GM18517 (cell line): ENCODE data around the gene ZCCHC24.

Experiments
- ATAC-seq: cut with Tn5 transposase; IDR thresholded peaks from one replicate; pipeline ENCODE4 v1.9.1; 2021; ENCODE audit warnings: mild to moderate bottlenecking, moderate library complexity; ENCODE audit not compliant: unreplicated experiment

The ZCCHC24 gene

DNA sequence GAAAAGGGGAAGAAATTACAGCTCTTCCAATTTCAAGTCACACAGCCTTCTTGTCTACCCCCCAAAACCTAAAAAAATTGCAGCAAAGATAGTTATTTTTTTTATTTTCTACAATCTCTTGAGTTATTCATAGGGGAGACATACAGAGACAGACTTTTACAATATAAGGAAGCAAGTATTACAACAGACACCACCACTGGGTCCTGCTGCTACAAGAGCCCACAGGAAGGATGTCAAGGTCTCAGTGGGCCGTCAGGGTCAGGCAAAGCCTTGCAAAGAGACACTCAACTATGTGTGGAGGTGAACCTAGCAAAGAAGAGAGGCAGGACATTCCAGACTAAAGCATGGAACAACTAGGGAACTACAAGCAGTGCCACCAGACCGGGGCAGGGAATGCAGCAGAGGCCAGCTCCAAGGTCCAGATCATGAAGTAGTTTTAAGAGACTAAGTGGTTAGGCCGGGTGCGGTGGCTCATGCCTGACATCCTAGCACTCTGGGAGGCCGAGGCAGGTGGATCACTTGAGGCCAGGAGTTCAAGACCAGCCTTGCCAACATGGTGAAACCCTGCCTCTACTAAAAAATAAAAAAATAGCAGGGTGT lies 28.2 kb upstream of the ZCCHC24 start:
- ATAC-seq, result no peak

DNA sequence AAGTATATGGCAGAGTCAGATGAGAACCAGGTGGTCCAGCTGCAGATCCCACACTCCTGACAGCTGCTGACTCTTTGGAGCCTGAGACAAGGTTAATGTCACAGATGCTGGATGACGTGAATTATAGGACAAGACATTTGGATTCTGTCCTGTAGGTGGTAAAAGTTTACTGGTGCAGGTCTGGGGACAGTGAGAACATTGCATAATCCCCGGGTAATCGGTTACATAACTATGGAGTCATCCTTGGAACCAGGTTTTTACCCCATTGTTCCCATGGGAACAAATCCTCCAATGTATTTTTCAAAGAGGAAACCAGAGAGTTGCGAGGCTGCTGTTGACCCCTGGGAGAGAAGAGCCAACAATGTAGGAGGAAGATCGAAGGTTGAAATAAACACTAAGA lies 27.5 kb upstream of the ZCCHC24 start:
- ATAC-seq, result no peak

DNA sequence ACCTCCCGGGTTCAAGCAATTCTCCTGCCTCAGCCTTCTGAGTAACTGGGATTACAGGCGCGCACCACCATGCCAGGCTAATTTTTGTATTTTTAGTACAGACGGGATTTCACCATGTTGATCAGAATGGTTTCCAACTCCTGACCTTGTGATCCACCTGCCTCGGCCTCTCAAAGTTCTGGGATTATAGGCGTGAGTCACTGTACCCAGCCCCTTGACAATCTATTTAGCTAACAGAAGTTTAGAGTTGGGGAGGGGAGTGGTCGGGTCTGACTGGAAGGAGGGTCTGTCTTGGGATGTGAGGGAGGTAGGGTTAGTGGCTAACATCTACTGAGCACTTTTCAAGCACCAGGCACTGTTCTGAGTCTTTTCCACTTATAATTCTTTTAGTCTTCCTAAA lies 27.0 kb upstream of the ZCCHC24 start:
- ATAC-seq, result no peak

DNA sequence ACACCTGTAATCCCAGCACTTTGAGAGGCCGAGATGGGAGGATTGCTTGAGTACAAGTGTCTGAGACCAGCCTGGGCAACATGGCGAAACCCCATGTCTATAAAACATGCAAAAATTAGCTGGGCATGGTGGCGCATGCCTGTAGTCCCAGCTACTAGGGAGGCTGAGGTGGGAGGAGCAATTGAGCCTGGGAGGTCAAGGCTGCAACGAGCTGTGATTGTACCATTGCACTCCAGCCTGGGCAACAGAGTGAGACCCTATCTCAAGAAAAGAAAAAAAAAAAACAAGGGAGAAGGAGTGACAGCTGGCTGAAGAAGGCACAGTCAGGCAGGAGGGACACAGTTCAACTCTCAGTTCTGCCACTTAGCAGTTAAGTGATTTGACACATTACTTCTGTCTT lies 26.4 kb upstream of the ZCCHC24 start:
- no peak for ATAC-seq

DNA sequence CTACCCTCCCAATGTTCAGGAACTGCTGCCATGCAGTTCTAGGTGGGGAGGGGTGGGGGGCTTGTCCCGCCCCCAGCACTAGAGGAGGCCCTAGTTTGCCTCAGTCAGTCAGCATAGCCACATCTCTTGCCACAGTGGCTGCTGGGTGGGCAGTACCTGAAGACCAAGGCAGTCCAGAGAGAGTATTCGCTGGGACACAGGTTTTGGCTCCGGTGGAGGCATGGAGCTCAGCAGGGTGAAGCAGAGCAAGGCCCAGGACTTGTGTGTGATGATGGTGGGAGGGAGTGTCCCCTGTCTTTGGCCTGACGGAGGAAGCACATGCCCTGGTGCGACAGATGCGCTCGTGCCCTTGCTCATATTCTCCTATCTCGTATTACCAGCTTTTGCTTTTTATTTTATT lies 24.7 kb upstream of the ZCCHC24 start:
- no peak for ATAC-seq

DNA sequence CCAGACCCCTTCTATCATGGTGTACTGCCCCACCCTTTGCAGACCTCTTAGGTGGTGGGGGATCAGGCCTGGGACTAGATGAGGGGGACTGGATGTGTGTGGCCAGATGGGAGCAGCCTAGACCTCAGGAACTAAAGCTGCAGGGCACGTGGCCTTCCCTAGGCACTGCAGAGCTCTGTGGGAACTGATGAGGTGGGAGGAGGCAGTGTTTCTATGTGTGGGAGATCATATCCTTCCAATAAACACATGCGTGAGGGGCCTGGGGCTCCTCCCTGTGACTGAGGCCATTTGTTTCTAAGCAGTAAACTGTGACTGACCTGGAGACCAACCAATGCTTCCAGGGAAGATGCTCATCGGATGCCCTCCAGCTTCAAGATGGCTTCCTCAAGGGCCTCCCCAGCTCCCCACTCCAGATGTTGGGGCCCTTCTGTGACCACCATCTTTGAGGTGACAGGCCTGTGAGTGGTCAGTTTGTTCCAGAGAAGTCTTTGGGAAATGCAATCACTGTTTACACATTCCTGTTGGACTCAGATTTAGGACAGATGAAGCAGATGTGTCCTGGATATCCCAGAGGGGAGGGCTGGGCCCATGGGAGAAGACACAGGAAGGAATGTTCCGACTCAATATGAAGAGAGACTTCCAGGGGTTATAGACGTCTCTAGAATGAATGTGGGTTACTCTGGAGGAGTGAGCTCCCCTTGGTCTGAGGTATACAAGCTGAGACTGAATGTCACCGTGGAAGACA lies 23.6 kb upstream of the ZCCHC24 start:
- no peak for ATAC-seq

DNA sequence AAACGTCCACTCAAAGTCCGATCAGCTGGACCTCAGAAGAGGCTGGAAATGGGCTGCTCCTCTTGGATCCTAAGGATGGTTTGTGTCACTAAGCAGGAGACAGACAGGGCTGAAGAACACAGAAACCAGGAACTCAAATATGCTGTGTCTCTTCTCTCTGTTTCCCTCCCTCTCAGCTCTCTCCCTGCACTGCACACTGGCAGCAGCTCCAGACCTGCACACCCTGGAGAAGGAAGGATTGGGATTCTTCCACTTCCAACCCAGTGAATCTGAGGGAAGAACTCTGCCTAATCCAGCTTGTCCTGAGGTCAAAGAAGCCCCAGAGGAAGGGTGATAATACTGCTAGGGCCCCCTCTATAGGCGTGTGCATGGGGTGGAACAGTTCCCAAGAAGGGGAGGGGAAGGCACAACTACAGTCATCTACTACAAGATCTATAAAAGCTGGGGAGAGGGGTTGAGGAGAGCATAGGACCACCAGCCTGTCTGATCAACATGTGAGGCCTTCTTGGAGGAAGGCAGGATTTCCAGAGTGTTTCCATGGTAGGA lies 22.7 kb upstream of the ZCCHC24 start:
- ATAC-seq, result no peak

DNA sequence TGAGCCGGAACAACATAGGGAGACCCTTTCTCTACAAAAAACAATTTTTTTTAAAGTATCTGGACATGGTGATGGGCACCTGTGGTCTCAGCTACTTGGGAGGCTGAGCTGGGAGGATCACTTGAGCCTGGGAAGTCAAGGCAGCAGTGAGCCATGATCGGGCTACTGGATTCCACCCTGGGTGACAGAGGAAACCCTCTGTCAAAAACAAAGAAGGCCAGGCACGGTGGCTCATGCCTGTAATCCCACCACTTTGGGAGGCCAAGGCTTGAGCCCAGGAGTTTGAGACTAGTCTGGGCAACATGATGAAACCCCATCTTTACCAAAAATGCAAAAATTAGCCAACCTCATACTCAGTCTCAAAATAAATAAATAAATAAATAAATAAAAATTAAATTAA lies 19.9 kb upstream of the ZCCHC24 start:
- ATAC-seq, result no peak

DNA sequence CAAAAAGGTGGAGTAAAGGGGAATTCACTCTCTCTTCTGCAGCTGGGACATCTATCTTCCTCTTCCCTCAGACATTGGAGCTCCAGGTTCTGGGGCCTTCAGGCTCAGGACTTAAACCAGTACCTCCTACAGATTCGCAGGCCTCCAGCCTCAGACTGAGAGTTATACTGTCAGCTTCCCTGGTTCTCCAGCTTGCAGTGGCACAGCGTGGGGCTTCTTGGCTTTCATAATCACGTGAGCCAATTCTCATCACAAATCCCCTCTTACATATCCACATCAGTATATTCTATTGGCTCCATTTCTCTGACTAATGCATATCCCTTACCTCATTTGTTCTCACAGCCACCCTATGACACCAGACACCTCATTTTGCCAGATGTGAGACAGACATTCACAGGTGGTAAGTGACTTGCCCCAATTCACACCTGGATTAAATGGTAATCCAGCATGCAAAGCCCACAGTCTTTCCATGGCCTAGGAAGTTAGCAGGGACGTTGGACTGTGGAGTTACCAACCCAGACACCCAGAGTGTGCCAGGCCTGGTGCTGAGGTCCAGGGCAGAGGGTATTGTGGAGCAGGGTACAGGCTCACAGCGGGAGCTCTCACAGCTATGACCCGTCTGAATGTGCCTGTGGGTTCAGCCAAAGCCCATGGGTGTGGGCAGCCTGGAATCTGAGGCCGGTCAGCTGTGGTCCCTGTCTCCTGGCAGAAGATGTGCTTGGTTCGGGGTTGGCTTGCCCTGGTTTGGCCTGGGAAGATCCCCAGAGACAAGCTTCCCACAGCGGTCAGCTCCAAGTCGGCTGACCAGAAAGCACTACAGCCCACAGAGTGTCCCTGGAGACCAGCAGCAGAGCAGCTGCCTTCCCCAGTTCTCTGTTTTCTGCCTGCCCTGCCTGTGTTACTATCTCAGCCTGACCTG lies 18.4 kb upstream of the ZCCHC24 start:
- no peak for ATAC-seq

DNA sequence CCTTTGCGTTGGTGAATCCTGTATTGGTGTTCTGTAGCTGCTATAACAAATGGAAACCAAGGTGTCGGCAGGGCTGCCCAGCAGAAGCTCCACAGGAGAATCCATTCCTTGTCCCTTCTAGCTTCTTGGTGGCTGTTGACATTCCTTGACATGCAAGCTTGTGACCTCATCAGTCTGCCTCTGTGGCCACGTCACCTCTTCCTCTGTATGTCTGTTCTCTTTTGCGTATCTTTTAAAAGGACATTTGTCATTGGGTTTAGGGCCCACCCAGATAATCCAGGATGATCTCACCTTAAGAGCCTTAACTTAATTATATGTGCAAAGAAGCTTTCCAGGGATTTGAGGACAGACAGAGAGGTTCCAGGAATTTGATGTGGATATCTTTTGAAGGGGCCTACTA lies 15.3 kb upstream of the ZCCHC24 start:
- no peak for ATAC-seq

DNA sequence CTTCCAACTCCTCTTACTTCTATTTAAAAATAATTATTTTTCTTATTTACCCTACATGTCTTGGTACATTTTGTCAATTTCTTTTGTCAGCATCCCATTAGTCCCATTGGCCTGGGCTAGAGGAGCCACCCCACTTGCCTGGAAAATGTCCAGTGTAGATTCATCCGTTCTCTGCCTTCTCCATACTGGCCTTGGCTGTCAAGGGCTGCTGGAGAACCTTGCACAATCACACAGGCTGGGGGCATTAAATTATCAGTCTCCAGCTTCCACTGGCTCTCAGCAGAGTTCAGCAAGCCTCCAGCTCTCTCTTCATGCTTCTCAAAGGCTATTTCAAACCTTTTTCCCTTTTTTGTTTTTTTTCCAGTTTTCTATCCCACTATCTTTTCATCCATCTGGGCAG lies 13.8 kb upstream of the ZCCHC24 start:
- ATAC-seq, result no peak

DNA sequence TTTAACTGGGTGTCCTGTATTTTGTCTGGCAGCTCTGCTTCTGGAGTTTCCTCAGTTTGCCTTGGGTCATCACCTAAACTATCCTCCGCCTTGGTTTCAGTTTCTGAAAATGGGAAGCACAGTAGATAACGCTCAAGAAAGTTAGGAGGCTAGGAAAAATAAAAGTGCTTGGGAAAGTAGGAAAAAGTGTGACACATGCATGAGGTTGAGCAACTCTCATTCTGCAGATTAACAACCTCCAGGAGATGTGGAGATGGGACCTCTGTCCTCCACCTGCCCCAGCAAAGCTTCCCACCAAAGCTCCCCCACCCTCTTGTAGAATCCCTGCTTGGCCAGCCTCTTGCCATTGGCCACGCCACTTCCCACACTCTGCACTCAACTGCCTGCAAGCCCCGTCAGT lies 13.1 kb upstream of the ZCCHC24 start:
- no peak for ATAC-seq

DNA sequence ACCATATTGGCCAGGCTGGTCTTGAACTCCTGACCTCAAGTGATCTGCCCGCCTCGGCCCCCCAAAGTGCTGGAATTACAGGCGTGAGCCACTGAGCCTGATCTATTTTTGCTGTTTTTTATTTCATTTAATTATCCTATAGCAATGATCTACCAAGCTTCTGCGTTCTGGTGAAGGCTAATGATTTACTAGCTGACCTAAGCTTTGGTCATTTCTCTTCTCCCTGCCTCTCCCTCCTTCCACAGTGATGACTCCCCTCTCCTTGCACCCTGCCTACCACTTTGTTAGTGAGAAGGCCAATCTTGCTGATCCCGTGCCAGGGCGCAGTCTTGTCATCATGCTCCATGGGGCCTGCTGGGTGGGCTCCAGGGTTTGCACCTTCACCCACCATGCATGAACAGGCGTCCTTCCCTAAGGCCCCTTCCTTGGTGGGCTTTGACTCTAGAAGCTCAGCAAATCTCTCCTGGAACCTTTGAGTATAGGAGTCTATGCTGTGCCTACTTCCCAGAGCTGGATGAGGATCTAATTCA lies 11.9 kb upstream of the ZCCHC24 start:
- no peak for ATAC-seq

DNA sequence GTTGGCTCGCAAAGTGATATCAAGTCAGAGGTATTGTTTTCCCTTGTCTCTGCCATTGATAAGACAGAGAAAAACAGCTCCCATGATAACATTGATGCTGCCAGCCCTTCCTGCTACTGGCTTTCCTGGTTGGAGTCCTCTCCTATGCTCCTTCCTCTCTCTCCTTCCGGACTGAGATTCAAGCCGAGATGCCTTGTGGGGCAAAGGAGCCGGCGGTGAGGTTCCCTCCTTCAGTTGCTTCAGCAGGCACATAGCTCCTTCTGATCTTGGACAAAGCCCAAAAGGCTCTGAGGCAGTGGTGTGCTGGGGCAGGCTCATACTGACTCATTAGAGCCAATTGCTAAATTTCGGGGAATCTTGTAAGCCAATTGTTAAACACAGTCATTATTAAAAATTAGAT lies 8.8 kb upstream of the ZCCHC24 start:
- ATAC-seq, result no peak

DNA sequence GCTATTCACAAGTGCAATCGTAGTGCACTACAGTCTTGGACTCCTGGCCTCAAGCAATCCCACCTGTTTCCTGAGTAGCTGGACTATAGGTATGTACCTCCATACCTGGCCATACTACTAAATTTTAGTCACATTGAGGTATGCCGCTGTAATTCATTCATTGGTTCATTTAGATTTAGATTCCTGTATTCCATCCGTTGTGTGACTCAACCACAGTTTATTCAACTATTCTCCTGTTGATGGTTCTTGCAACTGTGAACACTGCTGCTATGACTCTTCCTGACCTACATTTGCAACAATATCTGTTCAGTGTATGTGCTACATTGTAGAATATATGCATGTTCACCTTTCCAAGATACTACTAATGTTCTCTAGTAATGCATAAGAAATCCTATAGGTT lies 8.0 kb upstream of the ZCCHC24 start:
- ATAC-seq, result no peak

DNA sequence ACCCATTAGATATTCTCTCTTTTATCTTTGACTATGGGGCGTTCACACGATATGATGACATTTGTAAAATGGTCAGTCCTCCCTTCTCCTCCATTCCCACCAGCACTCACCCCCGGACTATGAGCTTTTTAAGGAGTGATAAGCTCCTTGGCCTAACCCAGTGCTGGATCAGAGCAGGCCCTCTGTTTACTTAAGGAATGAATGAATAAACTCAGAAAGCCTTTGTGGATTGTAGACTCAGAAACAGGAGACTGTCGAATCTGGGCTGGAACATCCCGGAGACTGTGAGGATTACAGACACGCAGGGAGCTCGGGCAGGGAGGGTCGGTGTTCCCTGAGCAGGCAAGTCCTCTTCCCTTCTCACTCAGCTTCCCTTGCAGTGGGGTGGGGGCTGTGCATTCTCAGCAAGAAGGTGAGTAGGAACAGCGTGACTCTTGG lies 6.8 kb upstream of the ZCCHC24 start:
- no peak for ATAC-seq

DNA sequence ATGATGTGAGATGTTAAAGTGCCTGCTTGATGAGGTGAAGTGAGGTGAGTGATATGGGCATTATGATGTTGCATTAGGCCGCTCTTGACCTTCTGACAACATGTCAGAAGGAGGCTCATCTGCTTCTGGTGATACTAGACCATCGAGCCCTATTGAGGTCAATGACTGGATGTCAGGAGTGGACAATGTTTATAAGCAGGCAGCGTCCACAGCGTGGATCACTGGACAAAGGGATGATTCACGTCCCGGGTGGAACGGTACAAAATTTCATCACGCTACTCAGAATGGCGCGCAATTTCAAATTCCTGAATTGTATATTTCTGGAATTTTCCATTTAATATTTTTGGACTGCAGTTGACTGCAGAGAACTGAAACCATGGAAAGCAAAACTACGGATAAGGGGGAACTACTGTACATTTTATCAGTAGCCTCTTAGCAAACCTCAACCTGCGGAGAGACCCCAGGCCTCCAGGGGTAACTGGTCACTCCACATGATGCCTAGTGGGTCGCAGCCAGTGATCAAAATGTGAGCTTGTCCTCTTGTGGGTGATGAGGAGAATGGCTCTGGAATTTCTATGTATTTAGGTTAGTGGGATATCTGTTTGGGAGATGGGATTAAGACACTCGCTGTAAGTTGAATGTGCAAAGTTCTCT lies 5.7 kb upstream of the ZCCHC24 start:
- ATAC-seq, result no peak

DNA sequence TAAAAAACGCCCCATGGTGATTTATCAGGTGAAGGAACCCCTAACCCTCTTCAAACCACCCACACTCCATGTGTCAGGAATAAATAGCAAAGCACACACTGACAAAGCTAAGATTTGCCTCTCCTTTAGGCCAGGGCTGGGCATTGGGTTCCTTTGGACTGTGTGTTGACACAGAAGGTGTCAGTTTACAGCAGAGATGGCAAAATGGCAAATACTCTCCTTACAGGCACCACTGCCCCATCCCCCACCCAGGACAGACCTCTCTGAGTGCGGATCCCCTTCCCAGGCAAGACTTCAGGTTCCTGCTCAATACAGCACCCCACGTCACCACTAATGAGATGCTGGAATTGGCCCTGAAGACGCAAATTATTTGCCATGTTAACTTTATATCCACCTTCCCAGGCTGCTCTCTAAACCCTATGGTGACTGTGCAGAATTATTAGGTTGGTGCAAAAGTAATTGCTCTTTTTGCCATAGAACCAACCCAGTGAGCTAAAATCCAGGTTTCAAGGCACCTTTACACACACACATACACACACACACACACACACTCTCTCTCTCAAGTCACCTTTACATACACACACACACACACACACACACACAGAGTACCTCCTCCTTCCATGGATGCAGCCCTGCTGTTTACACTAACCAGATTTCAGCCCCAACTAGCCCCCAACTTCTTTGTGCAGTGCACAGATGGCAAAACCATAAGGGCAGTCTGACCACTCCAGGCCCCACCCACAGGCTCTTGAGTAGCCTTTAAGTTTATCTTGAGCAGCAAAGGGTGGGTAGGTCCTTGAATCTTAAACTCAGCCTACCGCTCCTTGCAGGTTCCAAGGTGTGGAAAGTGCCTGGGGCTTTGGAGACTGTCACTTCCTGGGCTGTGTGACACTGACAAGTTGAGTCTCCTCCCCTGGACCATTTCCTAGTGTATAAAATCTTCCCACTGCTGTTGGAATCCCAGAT lies 4.0 kb upstream of the ZCCHC24 start:
- no peak for ATAC-seq

DNA sequence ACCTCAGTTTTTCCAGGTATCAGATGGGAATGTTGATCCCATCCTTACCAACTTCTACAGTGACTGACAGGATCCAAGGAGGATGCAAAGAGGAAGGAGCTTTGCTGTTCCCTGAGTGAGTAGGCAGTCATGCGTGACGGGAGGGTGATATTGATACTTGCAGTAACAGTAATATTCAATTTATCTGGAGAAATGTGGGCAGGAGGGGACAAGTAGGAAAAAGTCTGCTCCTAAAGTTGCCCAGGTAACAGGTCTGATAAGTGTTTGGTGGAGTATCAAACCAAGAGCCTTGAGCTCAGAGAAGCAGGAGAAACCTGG lies 3.3 kb upstream of the ZCCHC24 start:
- ATAC-seq, result no peak
